Colonic mucosa (tissue), 4 donors: ENCODE measurements around the gene ANXA2. TPM values are rescaled to one million over a fixed set of nuclear protein-coding genes. Genes with fewer than 3 reads are reported as not detected.
A peak's percentile ranks its signal among the peaks of the same experiment; 100 is the strongest.

ENCODE experiments used
- DNase-seq: peaks from one replicate; pipeline ENCODE4 v3.0.0-alpha.2; 2020
- H3K27ac ChIP-seq: fragments of 200-600 bp; one replicate; pipeline ENCODE4 v1.8.0; 2021
- H3K27me3 ChIP-seq: fragments of 200-600 bp; one replicate; pipeline ENCODE4 v1.8.0; 2021
- H3K36me3 ChIP-seq: fragments of 200-600 bp; one replicate; pipeline ENCODE4 v1.8.0; 2021
- H3K4me1 ChIP-seq: fragments of 200-600 bp; one replicate; pipeline ENCODE4 v1.8.0; 2021; ENCODE audit warnings: mild to moderate bottlenecking
- H3K4me3 ChIP-seq: fragments of 200-600 bp; one replicate; pipeline ENCODE4 v1.8.0; 2021
- H3K9ac ChIP-seq, 2 donors: one replicate each; pipeline ENCODE4 v1.7.0; 2013; ENCODE audit warnings: control low read depth in 2 of 2, low read depth in 2 of 2, low read length in 2 of 2
- H3K9me3 ChIP-seq: fragments of 200-600 bp; one replicate; pipeline ENCODE4 v1.8.0; 2021
- intact Hi-C: fragments of 100-400 bp; cut with DNase I; formaldehyde crosslinking; loops from one replicate; pipeline ENCODE4 v1.14.1; 2022
- total RNA-seq, 2 donors: library from RNA; stranded (reverse); fragmentation: NEBNext Ultra II Directional in 1 of 2; extraction: Animal tissue kit (Norgen Biotek cat#: 25700) in 1 of 2; gene quantifications; one replicate each; pipeline ENCODE4 v1.2.1, GENCODE V29; 2021
- TF ChIP-seq, protein P1 (sequence below): fragments of 200-600 bp; IDR thresholded peaks from one replicate; pipeline ENCODE4 v1.8.0; 2022; ENCODE audit warnings: antibody characterized with exemption, mild to moderate bottlenecking
- donor health status: healthy.
- donor health status: DM: no; HTN: no; CAD: no.
- donor health status: DM: no; HTN: no; CAD: no.

ANXA2 gene
- 100 to 1,000 TPM; 813 to 816 TPM for total RNA-seq

- Histone ChIP-seq H3K27ac (peak within 1 kb of the TSS; percentile 95), H3K27me3 (no peaks in the 10 kb centered on the region), H3K4me1 (peaks cover 2% of the 10 kb centered on the region), H3K4me3 (peak within 1 kb of the TSS; percentile 74), H3K9ac (peak within 1 kb of the TSS; percentile 92 to 99), H3K36me3 (no peaks in the 10 kb centered on the region), H3K9me3 (no peaks in the 10 kb centered on the region)
- TF ChIP-seq, protein P1, sequence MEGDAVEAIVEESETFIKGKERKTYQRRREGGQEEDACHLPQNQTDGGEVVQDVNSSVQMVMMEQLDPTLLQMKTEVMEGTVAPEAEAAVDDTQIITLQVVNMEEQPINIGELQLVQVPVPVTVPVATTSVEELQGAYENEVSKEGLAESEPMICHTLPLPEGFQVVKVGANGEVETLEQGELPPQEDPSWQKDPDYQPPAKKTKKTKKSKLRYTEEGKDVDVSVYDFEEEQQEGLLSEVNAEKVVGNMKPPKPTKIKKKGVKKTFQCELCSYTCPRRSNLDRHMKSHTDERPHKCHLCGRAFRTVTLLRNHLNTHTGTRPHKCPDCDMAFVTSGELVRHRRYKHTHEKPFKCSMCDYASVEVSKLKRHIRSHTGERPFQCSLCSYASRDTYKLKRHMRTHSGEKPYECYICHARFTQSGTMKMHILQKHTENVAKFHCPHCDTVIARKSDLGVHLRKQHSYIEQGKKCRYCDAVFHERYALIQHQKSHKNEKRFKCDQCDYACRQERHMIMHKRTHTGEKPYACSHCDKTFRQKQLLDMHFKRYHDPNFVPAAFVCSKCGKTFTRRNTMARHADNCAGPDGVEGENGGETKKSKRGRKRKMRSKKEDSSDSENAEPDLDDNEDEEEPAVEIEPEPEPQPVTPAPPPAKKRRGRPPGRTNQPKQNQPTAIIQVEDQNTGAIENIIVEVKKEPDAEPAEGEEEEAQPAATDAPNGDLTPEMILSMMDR: no peak
- intact Hi-C loops: no loop called here
- peak; percentile 91 for DNase-seq
These were observed at the start of gene ANXA2 for GRCh38 chr15:60397772-60398445. Gene ANXA2 (minus strand): TSS chr15:60397986. CDS start chr15:60386075, 11,911 bp downstream.

DNA sequence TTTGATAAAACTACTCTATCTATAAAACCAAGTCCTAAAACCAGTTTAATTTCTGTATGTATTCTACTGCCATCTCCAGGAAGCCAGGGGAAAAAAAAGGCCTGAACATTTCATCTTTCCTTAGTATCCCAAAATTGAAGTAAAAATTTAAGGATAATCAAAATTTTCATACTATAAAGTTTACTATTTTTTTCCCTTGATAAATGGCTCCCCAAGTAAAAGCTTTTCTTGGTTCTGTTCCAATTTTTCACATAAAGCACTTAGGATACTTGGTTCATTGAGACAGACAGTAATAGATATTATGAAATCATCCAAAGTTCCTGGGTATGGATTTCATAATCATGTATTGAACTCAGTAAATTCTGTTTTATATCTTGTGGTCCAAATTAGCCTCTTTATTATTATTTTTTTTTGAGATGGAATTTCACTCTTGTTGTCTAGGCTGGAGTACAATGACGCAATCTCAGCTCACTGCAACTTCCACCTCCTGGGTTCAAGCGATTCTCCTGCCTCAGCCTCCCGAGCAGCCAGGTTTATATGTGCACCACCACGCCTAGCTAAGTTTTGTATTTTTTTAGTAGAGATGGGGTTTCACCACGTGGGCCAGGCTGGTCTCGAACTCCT lies 46.6 kb upstream of the ANXA2 start:
- Histone ChIP-seq H3K4me3 (no peak overlapping the region), H3K27me3 (no peaks in the 10 kb centered on the region), H3K27ac (no peak overlapping the region), H3K36me3 (no peaks in the 10 kb centered on the region), H3K4me1 (no peaks in the 10 kb centered on the region), H3K9me3 (no peaks in the 10 kb centered on the region), H3K9ac (no peak overlapping the region)
- DNase-seq: no peak
- intact Hi-C loops: loop anchor here (2.0 to 5.0 kb wide), 2 partner anchors 87 to 116 kb away; no protein-coding TSS in a partner anchor
- TF ChIP-seq, protein P1: peak; percentile 41

GRCh38 chr15:60442763-60443162 lies 45.0 kb upstream of the ANXA2 start:
- H3K9me3 ChIP-seq: no peaks in the 10 kb centered on the region
- no peak overlapping the region for H3K4me3 ChIP-seq
- H3K9ac ChIP-seq: no peak overlapping the region
- intact Hi-C loops: loop anchor here (5.0 kb wide), 1 partner anchor 85 kb away; no protein-coding TSS in a partner anchor
- H3K36me3 ChIP-seq: no peaks in the 10 kb centered on the region
- TF ChIP-seq, protein P1: no peak
- H3K4me1 ChIP-seq: no peaks in the 10 kb centered on the region
- H3K27ac ChIP-seq: no peak overlapping the region
- DNase-seq: no peak
- no peaks in the 10 kb centered on the region for H3K27me3 ChIP-seq

- Histone ChIP-seq H3K36me3 (no peaks in the 10 kb centered on the region), H3K4me3 (no peak overlapping the region), H3K27me3 (no peaks in the 10 kb centered on the region), H3K4me1 (no peaks in the 10 kb centered on the region), H3K9me3 (no peaks in the 10 kb centered on the region), H3K9ac (no peak overlapping the region), H3K27ac (peak overlapping the region; percentile 33)
- intact Hi-C loops: loop anchor here (5.0 kb wide), 1 partner anchor 85 kb away; no protein-coding TSS in a partner anchor
- DNase-seq: no peak
- TF ChIP-seq, protein P1: no peak
These were observed 44.4 kb upstream of the ANXA2 start for GRCh38 chr15:60442031-60442650.

- Histone ChIP-seq H3K27ac (peak overlapping the region; percentile 9), H3K36me3 (no peaks in the 10 kb centered on the region), H3K4me1 (no peaks in the 10 kb centered on the region), H3K27me3 (no peaks in the 10 kb centered on the region), H3K9ac (no peak overlapping the region), H3K4me3 (no peak overlapping the region), H3K9me3 (no peaks in the 10 kb centered on the region)
- intact Hi-C loops: loop anchor here (5.0 kb wide), 1 partner anchor 84 kb away; no protein-coding TSS in a partner anchor
- TF ChIP-seq, protein P1: no peak
- DNase-seq: no peak
These were observed 43.5 kb upstream of the ANXA2 start for GRCh38 chr15:60441331-60441730.
